Measurements from ENCODE around the gene ERBB2.
A peak's percentile ranks its signal among the peaks of the same experiment; 100 is the strongest.

The ERBB2 gene

GRCh38 chr17:39769974-39770587, 70.2 kb downstream of the ERBB2 start:
- DNase-seq, result peak; percentile 83

- no peak for DNase-seq
Observed at GRCh38 chr17:39772415-39772814, 72.6 kb downstream of the ERBB2 start.

GRCh38 chr17:39772987-39773934, 73.4 kb downstream of the ERBB2 start:
- no peak for DNase-seq

GRCh38 chr17:39774047-39774446, 74.2 kb downstream of the ERBB2 start:
- no peak for DNase-seq

- DNase-seq, result no peak
Observed at GRCh38 chr17:39775031-39775430, 75.2 kb downstream of the ERBB2 start.

GRCh38 chr17:39776252-39776651, 76.4 kb downstream of the ERBB2 start:
- DNase-seq, result no peak

- DNase-seq, result no peak
Observed at GRCh38 chr17:39777534-39778365, 77.9 kb downstream of the ERBB2 start.

All from NCI-H2171 (cell line).